Endothelial cell of umbilical vein (primary cell): ENCODE results near the gene GLTP. TPM values are rescaled to one million over a fixed set of nuclear protein-coding genes. Genes with fewer than 3 reads are reported as not detected.
"Not testable (repeated sequence)": the region's sequence is repeated elsewhere in the genome, so short reads cannot be mapped to it uniquely, and the experiment has no call there.

Experiments
- BruUV-seq: library from RNA; stranded (reverse); fragments of 400-500 nt; replicated peaks from 2 replicates; lab custom pipeline; 2021; lab: Mats Ljungman, UMichigan
- CTCF ChIA-PET: fragments of 300-600, 350-600 bp; sonication (Branson Sonifier 250); formaldehyde crosslinking; loops from one replicate; lab custom pipeline; 2021; ENCODE audit warnings: antibody characterized with exemption, inconsistent platforms; lab: Charles Lee
- POLR2A ChIA-PET: fragments of 300-600, 350-600 bp; sonication (Branson Sonifier 250); formaldehyde crosslinking; loops from one replicate; lab custom pipeline; 2021; ENCODE audit warnings: antibody characterized with exemption, inconsistent platforms; lab: Charles Lee
- DNase-seq: peaks from one replicate; pipeline ENCODE4 v3.0.0-alpha.2; 2011; ENCODE audit warnings: low read depth, low spot score
- FAIRE-seq: peaks from 2 replicates; lab custom pipeline; 2011; peaks lifted over from hg19 to GRCh38; lab: Jason Lieb, UNC
- H2AFZ ChIP-seq: 2 replicates; pipeline ENCODE4 v1.6.0; 2012; ENCODE audit warnings: low read depth, low read length, control low read depth, inconsistent platforms
- H3K27ac ChIP-seq: 2 replicates; pipeline ENCODE4 v1.5.1; 2011; ENCODE audit warnings: low read depth, mild to moderate bottlenecking, control low read depth, low read length, moderate library complexity; ENCODE audit not compliant: insufficient read depth
- H3K27me3 ChIP-seq, 2 experiments: 2 replicates each; pipeline versions ENCODE4 v1.6.0 to v1.6.1; 2011; ENCODE audit warnings: low read length in 2 of 2, mixed read lengths in 1 of 2; ENCODE audit not compliant: control insufficient read depth in 2 of 2, insufficient read depth in 2 of 2
- H3K36me3 ChIP-seq, 2 experiments: 2 replicates in 1 of 2; 3 replicates in 1 of 2; pipeline ENCODE4 v1.5.1; 2011; ENCODE audit warnings: low read length in 2 of 2, mild to moderate bottlenecking in 1 of 2, moderate library complexity in 1 of 2; ENCODE audit not compliant: control insufficient read depth in 2 of 2, insufficient read depth in 2 of 2; ENCODE audit errors: extremely low read depth in 1 of 2
- H3K4me1 ChIP-seq: 3 replicates; pipeline ENCODE4 v1.5.1; 2011; ENCODE audit warnings: mild to moderate bottlenecking, low read length; ENCODE audit not compliant: control insufficient read depth, insufficient read depth; ENCODE audit errors: extremely low read depth
- H3K4me2 ChIP-seq: 2 replicates; pipeline ENCODE4 v1.6.1; 2011; ENCODE audit warnings: low read length, control low read depth, mixed read lengths; ENCODE audit not compliant: insufficient read depth
- H3K4me3 ChIP-seq, 3 experiments: fragments of 200-600 bp in 1 of 3; sonication (generic), shearing (Covaris generic) in 1 of 3; replicated peaks in 1 of 3; 2 replicates each; pipeline ENCODE4 v1.5.1; 2011 to 2016; ENCODE audit warnings: control low read depth in 3 of 3, low read length in 3 of 3, mild to moderate bottlenecking in 2 of 3, inconsistent platforms in 1 of 3, low read depth in 1 of 3, moderate library complexity in 1 of 3; ENCODE audit not compliant: insufficient read depth in 1 of 3
- H3K79me2 ChIP-seq: 2 replicates; pipeline ENCODE4 v1.6.0; 2012; ENCODE audit warnings: low read length, inconsistent platforms; ENCODE audit not compliant: control insufficient read depth, insufficient read depth
- H3K9ac ChIP-seq: replicated peaks from 2 replicates; pipeline ENCODE3; 2011; ENCODE audit warnings: low read length, control low read depth; ENCODE audit not compliant: insufficient read depth; ENCODE audit errors: extremely low read depth
- H3K9me1 ChIP-seq: replicated peaks from 3 replicates; pipeline ENCODE4 v1.6.0; 2011; ENCODE audit warnings: mild to moderate bottlenecking, low read length; ENCODE audit not compliant: control insufficient read depth, insufficient read depth; ENCODE audit errors: extremely low read depth
- H3K9me3 ChIP-seq: replicated peaks from 2 replicates; pipeline ENCODE4 v1.5.1; 2012; ENCODE audit warnings: low read length, inconsistent platforms; ENCODE audit not compliant: control insufficient read depth, insufficient read depth
- H4K20me1 ChIP-seq: replicated peaks from 2 replicates; pipeline ENCODE3; 2011; ENCODE audit warnings: mild to moderate bottlenecking, low read length; ENCODE audit not compliant: control insufficient read depth, insufficient read depth; ENCODE audit errors: extremely low read depth
- EZH2 ChIP-seq: IDR thresholded peaks from 2 replicates; pipeline ENCODE4 v1.6.1; 2012; ENCODE audit warnings: borderline replicate concordance, low read depth, mild to moderate bottlenecking, moderate library complexity, low read length, inconsistent platforms; ENCODE audit not compliant: severe bottlenecking
- FOS ChIP-seq: IDR thresholded peaks from 2 replicates; pipeline ENCODE4 v1.6.1; 2011; ENCODE audit warnings: mild to moderate bottlenecking, low read length, moderate library complexity, borderline replicate concordance; ENCODE audit not compliant: insufficient read depth
- GATA2 ChIP-seq: IDR thresholded peaks from 2 replicates; pipeline ENCODE4 v1.7.0; 2011; ENCODE audit warnings: low read depth, mild to moderate bottlenecking, moderate library complexity, mixed read lengths, low read length; ENCODE audit not compliant: insufficient read length, insufficient read depth
- JUN ChIP-seq: IDR thresholded peaks from 2 replicates; pipeline ENCODE4 v1.6.1; 2011; ENCODE audit warnings: borderline replicate concordance, low read depth; ENCODE audit not compliant: insufficient read length, insufficient read depth
- MYC ChIP-seq: IDR thresholded peaks from one replicate; pipeline ENCODE4 v1.6.1; 2011; ENCODE audit warnings: mild to moderate bottlenecking, low read depth, low read length
- POLR2A ChIP-seq: IDR thresholded peaks from 2 replicates; pipeline ENCODE4 v1.6.1; 2012; ENCODE audit warnings: low read depth, mild to moderate bottlenecking, control low read depth, low read length
- POLR2AphosphoS5 ChIP-seq: IDR thresholded peaks from 2 replicates; pipeline ENCODE4 v1.6.1; 2012; ENCODE audit warnings: low read depth, mild to moderate bottlenecking, control low read depth, low read length, moderate library complexity; ENCODE audit not compliant: insufficient read depth
- dilution Hi-C: fragments of 300-500 bp; cut with MboI; formaldehyde crosslinking; loops from one replicate; pipeline ENCODE4 v1.15.0; 2019; ENCODE audit warnings: low sequenced_read_pairs; ENCODE audit not compliant: extremely low pct_ligation_motif_present
- intact Hi-C: fragments of 100-400 bp; cut with micrococcal nuclease; formaldehyde crosslinking; loops from one replicate; pipeline ENCODE4 v1.10.0; 2022
- polyA plus RNA-seq, 4 experiments: library from polyadenylated mRNA; depleted of rRNA in 3 of 4; stranded (reverse) in 3 of 4; unstranded in 1 of 4; fragments of >200 nt; gene quantifications; 2 replicates each; pipeline versions ENCODE4 v1.2.1 to v1.2.3, GENCODE V29; 2011 to 2012; ENCODE audit warnings: missing spikeins in 1 of 4
- total RNA-seq: library from RNA; stranded (reverse); gene quantifications from 2 replicates; pipeline ENCODE4 v1.2.3, GENCODE V29; 2021
- TF ChIP-seq, protein P1 (sequence below): IDR thresholded peaks from 2 replicates; pipeline ENCODE4 v1.6.1; 2011; ENCODE audit not compliant: insufficient read depth, insufficient read length
- TF ChIP-seq, protein P2 (sequence below), 2 donors: IDR thresholded peaks; 1 replicate in 1 of 2; 2 replicates in 1 of 2; pipeline ENCODE4 v1.5.1; 2011; ENCODE audit warnings: low read length in 2 of 2, mild to moderate bottlenecking in 2 of 2, moderate library complexity in 2 of 2, control low read depth in 1 of 2, inconsistent platforms in 1 of 2, low read depth in 1 of 2; ENCODE audit not compliant: insufficient read depth in 1 of 2; ENCODE audit errors: extremely low read depth in 1 of 2

The GLTP gene
- total and polyA plus RNA-seq, 2 donors (not counting 3 experiments of a cell fraction or from before 2014, with no cell fraction given): 21.5 to 46.6 TPM

DNA sequence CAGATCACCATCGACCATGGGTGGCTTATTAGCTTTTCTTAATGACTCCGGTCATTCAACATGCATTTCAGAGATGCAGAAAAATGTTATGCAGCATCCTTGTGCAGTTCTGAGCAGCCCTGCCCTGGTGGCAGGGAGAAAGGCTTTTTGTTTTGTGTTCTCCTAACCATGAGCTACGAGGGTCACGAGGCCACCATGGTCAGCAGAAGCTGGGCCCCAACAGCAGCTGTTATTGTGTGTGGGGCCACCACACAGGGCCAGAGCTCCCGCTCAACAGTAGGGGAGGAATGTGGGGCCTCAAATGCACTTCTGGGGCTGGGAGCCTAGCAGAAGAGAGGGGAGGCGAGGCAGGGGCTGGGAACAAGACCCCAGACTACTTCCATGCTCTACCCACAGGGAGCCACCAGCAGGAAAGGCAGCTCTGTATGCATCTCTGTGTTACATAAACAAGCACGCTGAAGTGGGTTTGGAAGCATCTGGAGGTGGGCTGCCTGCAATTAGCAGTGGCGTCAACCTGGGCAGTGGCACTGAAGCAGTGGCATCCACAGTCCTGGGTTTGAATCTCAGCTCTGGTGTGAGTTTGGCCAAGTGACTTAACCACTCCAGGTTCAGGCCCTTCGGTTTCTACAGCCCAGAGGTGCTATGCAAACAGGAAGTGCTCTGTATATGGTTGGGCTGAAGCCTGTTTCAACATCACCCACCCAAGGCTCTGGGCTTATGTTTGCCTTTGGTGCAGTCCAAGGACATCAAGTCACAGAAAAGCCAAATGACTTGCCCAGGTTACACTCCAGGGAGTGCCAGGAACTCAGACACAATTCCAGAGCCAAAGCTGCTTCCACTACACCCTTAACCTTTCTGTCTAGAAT, 16.3 kb downstream of the GLTP start:
- Histone ChIP-seq H3K4me2 (no peak overlapping the region), H3K4me1 (no peaks in the 10 kb centered on the region), H3K9ac (no peak overlapping the region), H3K9me3 (no peaks in the 10 kb centered on the region), H3K27ac (no peak overlapping the region), H3K36me3 (peaks cover 0 to 5% of the 10 kb centered on the region in 2 experiments), H3K27me3 (no peaks in the 10 kb centered on the region), H3K4me3 (no peak overlapping the region), H3K9me1 (no peaks in the 10 kb centered on the region), H3K79me2 (peaks cover 5% of the 10 kb centered on the region), H4K20me1 (no peaks in the 10 kb centered on the region), H2AFZ (no peak overlapping the region)
- DNase-seq (no peak), FAIRE-seq (no peak)
- CTCF ChIA-PET: interaction anchor here (1.4 to 1.9 kb wide), 2 partner anchors 11 to 19 kb away, joined by 5 to 10 read pairs; no protein-coding TSS in a partner anchor
- dilution Hi-C loops (no loop called here), intact Hi-C loops (no loop called here)
- TF ChIP-seq EZH2 (no peak), JUN (no peak), POLR2A (no peak), GATA2 (no peak), MYC (no peak), POLR2AphosphoS5 (no peak), FOS (no peak)
- TF ChIP-seq, protein P1, sequence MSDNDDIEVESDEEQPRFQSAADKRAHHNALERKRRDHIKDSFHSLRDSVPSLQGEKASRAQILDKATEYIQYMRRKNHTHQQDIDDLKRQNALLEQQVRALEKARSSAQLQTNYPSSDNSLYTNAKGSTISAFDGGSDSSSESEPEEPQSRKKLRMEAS: no peak
- TF ChIP-seq, protein P2, sequence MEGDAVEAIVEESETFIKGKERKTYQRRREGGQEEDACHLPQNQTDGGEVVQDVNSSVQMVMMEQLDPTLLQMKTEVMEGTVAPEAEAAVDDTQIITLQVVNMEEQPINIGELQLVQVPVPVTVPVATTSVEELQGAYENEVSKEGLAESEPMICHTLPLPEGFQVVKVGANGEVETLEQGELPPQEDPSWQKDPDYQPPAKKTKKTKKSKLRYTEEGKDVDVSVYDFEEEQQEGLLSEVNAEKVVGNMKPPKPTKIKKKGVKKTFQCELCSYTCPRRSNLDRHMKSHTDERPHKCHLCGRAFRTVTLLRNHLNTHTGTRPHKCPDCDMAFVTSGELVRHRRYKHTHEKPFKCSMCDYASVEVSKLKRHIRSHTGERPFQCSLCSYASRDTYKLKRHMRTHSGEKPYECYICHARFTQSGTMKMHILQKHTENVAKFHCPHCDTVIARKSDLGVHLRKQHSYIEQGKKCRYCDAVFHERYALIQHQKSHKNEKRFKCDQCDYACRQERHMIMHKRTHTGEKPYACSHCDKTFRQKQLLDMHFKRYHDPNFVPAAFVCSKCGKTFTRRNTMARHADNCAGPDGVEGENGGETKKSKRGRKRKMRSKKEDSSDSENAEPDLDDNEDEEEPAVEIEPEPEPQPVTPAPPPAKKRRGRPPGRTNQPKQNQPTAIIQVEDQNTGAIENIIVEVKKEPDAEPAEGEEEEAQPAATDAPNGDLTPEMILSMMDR (IDR thresholded peaks at IDR 0.05; ENCODE audit: extremely low read depth in 1 of 2, insufficient read depth in 1 of 2, low read depth in 1 of 2, low read length in 2 of 2): no peak
- POLR2A ChIA-PET: no interaction called here
- no TSS peak for BruUV-seq

DNA sequence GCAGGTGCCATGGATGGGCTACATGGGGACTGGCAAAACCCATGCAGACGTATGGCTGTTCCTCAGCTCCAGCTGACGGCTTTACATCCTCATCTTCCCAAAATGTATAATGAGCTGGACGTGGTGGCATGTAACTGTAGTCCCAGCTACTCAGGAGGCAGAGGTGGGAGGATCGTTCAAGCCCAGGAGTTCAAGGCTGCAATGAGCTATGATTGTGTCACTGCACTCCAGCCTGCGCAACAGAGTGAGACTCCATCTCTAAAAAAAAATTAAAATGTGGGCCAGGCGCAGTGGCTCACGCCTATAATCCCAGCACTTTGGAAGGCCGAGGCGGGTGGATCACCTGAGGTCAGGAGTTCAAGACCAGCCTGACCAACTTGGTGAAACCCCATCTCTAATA, 17.9 kb downstream of the GLTP start:
- BruUV-seq, dilution Hi-C loops, H3K9ac ChIP-seq, H3K79me2 ChIP-seq, H3K4me2 ChIP-seq, H3K27ac ChIP-seq, H4K20me1 ChIP-seq, H3K4me1 ChIP-seq, H3K27me3 ChIP-seq, CTCF ChIA-PET, H2AFZ ChIP-seq, DNase-seq, H3K9me1 ChIP-seq, H3K4me3 ChIP-seq, intact Hi-C loops, H3K9me3 ChIP-seq, FAIRE-seq, POLR2A ChIA-PET: not testable (repeated sequence)
- H3K36me3 ChIP-seq: peaks cover 0 to 15% of the 10 kb centered on the region in 2 experiments
